HepG2 (cell line): ENCODE measurements around the gene NPB. TPM values are rescaled to one million over a fixed set of nuclear protein-coding genes. Genes with fewer than 3 reads are reported as not detected.

Experiments
- CENPX ChIP-seq: sonication (generic); formaldehyde crosslinking; IDR thresholded peaks from 2 replicates; pipeline ENCODE4 v1.9.0; 2021; ENCODE audit warnings: mild to moderate bottlenecking, missing genetic modification reagents, moderate library complexity
- DDIT3 ChIP-seq: sonication (generic); formaldehyde crosslinking; IDR thresholded peaks from 2 replicates; pipeline ENCODE4 v1.4.0; 2020; ENCODE audit warnings: mild to moderate bottlenecking, missing genetic modification reagents
- FOXK2 ChIP-seq: fragments of 450-650 bp; IDR thresholded peaks from 2 replicates; pipeline ENCODE4 v1.6.1; 2016
- MTA1 ChIP-seq: sonication (generic); formaldehyde crosslinking; IDR thresholded peaks from 2 replicates; pipeline ENCODE4 v1.4.0; 2020; ENCODE audit warnings: missing genetic modification reagents, mild to moderate bottlenecking, borderline replicate concordance
- PAXIP1 ChIP-seq: sonication (generic); formaldehyde crosslinking; conservative IDR thresholded peaks from 2 replicates; pipeline ENCODE4 v1.4.0; 2020; ENCODE audit warnings: mild to moderate bottlenecking, missing genetic modification reagents, moderate library complexity
- POLR2A ChIP-seq, 2 experiments: IDR thresholded peaks; 2 replicates each; pipeline ENCODE4 v1.6.1; 2011; ENCODE audit warnings: low read depth in 2 of 2, low read length in 2 of 2, mild to moderate bottlenecking in 1 of 2, moderate library complexity in 1 of 2; ENCODE audit not compliant: insufficient read depth in 1 of 2
- RNF2 ChIP-seq: fragments of 450-650 bp; conservative IDR thresholded peaks from 2 replicates; pipeline ENCODE4 v1.6.1; 2016; ENCODE audit warnings: low read depth
- SPEN ChIP-seq: sonication (generic); formaldehyde crosslinking; IDR thresholded peaks from 2 replicates; pipeline ENCODE4 v1.5.1; 2020; ENCODE audit warnings: low read depth, mild to moderate bottlenecking, missing genetic modification reagents
- TERF1 ChIP-seq: sonication (generic); formaldehyde crosslinking; IDR thresholded peaks from 2 replicates; pipeline ENCODE4 v1.8.0; 2022; ENCODE audit warnings: mild to moderate bottlenecking, missing genetic modification reagents, moderate library complexity
- ZFP36L1 ChIP-seq: sonication (generic); formaldehyde crosslinking; IDR thresholded peaks from 2 replicates; pipeline ENCODE4 v1.8.0; 2022; ENCODE audit warnings: mild to moderate bottlenecking, missing genetic modification reagents, moderate library complexity
- ZNF143 ChIP-seq: sonication (generic); formaldehyde crosslinking; IDR thresholded peaks from 2 replicates; pipeline ENCODE4 v1.4.0; 2020; ENCODE audit warnings: missing genetic modification reagents
- ZNF367 ChIP-seq: sonication (generic); formaldehyde crosslinking; IDR thresholded peaks from 2 replicates; pipeline ENCODE4 v1.4.0; 2020; ENCODE audit warnings: missing genetic modification reagents, borderline replicate concordance
- ZNF460 ChIP-seq: sonication (generic); formaldehyde crosslinking; IDR thresholded peaks from 2 replicates; pipeline ENCODE4 v1.5.1; 2020; ENCODE audit warnings: missing genetic modification reagents, mild to moderate bottlenecking, borderline replicate concordance
- ZNF687 ChIP-seq: sonication (generic); formaldehyde crosslinking; IDR thresholded peaks from 2 replicates; pipeline ENCODE4 v1.5.1; 2020; ENCODE audit warnings: mild to moderate bottlenecking, missing genetic modification reagents, moderate library complexity
- polyA plus RNA-seq, 8 experiments: library from polyadenylated mRNA; depleted of rRNA in 3 of 8; stranded (reverse) in 7 of 8; unstranded in 1 of 8; fragments of >200 nt; fragmentation: Illumina TruSeq in 4 of 8; extraction: Trizol in 4 of 8; gene quantifications; 2 replicates each; pipeline versions ENCODE4 v1.2.1 to v1.2.3, GENCODE V29; 2011 to 2016; ENCODE audit warnings: low read depth in 4 of 8, missing spikeins in 1 of 8, mixed read lengths in 1 of 8; ENCODE audit not compliant: insufficient read depth in 1 of 8
- total RNA-seq, 5 experiments: library from RNA; depleted of rRNA; stranded (reverse); fragments of >200 nt; fragmentation: Illumina TruSeq; extraction: Trizol; gene quantifications; 2 replicates each; pipeline ENCODE4 v1.2.3, GENCODE V29; 2016; ENCODE audit warnings: low read depth in 1 of 5
- TF ChIP-seq, protein P1 (sequence below): sonication (generic); formaldehyde crosslinking; IDR thresholded peaks from 2 replicates; pipeline ENCODE4 v1.4.0; 2020; ENCODE audit warnings: mild to moderate bottlenecking, missing genetic modification reagents
- TF ChIP-seq, protein P2 (sequence below): sonication (generic); formaldehyde crosslinking; IDR thresholded peaks from 2 replicates; pipeline ENCODE4 v1.4.0; 2020; ENCODE audit warnings: missing genetic modification reagents

The NPB gene
- total and polyA plus RNA-seq, 2 of the 13 experiments (the other 11 are each of a cell fraction or from before 2014, with no cell fraction given), result 0.11 to 0.93 TPM

- TF ChIP-seq TERF1 (CRISPR knock-in tag), result no peak
- no peak for TF ChIP-seq ZNF367
- TF ChIP-seq ZFP36L1 (CRISPR knock-in tag), result no peak
- no peak for TF ChIP-seq MTA1
- no peak for TF ChIP-seq ZNF460 (CRISPR knock-in tag)
- TF ChIP-seq ZNF143 (CRISPR knock-in tag), result no peak
- TF ChIP-seq DDIT3 (CRISPR knock-in tag), result no peak
- TF ChIP-seq RNF2, result no peak
- TF ChIP-seq ZNF687 (CRISPR knock-in tag), result peak; percentile 1; the same call in 1 of the 2 replicates
- TF ChIP-seq, protein P1, sequence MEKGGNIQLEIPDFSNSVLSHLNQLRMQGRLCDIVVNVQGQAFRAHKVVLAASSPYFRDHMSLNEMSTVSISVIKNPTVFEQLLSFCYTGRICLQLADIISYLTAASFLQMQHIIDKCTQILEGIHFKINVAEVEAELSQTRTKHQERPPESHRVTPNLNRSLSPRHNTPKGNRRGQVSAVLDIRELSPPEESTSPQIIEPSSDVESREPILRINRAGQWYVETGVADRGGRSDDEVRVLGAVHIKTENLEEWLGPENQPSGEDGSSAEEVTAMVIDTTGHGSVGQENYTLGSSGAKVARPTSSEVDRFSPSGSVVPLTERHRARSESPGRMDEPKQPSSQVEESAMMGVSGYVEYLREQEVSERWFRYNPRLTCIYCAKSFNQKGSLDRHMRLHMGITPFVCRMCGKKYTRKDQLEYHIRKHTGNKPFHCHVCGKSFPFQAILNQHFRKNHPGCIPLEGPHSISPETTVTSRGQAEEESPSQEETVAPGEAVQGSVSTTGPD (CRISPR knock-in tag), result no peak
- TF ChIP-seq, protein P2, sequence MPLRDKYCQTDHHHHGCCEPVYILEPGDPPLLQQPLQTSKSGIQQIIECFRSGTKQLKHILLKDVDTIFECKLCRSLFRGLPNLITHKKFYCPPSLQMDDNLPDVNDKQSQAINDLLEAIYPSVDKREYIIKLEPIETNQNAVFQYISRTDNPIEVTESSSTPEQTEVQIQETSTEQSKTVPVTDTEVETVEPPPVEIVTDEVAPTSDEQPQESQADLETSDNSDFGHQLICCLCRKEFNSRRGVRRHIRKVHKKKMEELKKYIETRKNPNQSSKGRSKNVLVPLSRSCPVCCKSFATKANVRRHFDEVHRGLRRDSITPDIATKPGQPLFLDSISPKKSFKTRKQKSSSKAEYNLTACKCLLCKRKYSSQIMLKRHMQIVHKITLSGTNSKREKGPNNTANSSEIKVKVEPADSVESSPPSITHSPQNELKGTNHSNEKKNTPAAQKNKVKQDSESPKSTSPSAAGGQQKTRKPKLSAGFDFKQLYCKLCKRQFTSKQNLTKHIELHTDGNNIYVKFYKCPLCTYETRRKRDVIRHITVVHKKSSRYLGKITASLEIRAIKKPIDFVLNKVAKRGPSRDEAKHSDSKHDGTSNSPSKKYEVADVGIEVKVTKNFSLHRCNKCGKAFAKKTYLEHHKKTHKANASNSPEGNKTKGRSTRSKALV (CRISPR knock-in tag), result no peak
- TF ChIP-seq CENPX (CRISPR knock-in tag), result no peak
- no peak for TF ChIP-seq SPEN (CRISPR knock-in tag)
- TF ChIP-seq PAXIP1 (CRISPR knock-in tag), result no peak
- TF ChIP-seq FOXK2, result no peak
- TF ChIP-seq POLR2A (IDR thresholded peaks at IDR 0.05; ENCODE audit: insufficient read depth in 1 of 2, low read depth in 2 of 2, low read length in 2 of 2), result peak in 1 of 2 experiments; percentile 54; a peak in 2 of 4 replicates
These were observed 643 bp upstream of the NPB start (continued) for GRCh38 chr17:81901167-81902022.
